ENCODE data around the gene LILRA6.
"Not testable (repeated sequence)": the region's sequence is repeated elsewhere in the genome, so short reads cannot be mapped to it uniquely, and the experiment has no call there.

LILRA6 gene

DNA sequence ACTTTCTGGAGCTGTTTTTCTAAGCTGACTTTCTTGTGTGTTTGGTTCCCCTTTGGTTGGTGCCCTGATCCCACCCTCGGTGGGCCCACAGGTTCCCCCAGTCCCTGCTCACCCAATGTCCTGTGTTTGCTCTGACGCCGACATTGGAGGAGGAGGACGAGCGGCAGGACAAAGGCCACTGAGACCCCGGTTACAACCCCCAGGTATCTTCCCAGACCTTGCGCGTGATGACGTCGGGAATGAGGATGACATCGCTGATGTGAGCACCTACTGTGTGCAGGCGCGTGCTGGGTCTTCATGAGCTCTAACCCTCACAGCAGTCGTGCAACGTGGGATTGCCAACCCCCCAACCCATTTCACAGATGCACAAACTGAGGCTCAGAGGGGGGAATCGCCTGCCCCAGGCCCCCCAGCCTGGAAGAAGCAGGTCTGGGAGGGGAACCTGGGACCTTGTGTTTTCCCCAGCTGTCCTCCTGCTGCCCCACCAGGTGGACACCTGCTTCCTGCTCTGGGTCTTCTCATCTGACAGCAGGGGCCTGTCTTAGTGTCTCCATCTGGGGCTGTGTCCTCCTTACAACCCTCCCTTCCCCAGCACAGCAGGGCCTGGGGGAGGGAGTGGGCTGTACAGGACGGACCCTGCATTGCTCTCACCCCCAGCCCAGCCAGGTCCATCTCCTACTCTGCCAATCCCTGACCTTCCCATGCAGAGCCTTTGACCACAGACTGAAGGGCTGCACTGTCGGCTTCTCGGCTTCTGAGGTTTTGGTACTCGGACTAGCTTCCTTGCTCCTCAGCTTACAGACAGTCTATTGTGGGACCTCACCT is 4.7 kb upstream of the LILRA6 start:
- TF ChIP-seq, protein P1, sequence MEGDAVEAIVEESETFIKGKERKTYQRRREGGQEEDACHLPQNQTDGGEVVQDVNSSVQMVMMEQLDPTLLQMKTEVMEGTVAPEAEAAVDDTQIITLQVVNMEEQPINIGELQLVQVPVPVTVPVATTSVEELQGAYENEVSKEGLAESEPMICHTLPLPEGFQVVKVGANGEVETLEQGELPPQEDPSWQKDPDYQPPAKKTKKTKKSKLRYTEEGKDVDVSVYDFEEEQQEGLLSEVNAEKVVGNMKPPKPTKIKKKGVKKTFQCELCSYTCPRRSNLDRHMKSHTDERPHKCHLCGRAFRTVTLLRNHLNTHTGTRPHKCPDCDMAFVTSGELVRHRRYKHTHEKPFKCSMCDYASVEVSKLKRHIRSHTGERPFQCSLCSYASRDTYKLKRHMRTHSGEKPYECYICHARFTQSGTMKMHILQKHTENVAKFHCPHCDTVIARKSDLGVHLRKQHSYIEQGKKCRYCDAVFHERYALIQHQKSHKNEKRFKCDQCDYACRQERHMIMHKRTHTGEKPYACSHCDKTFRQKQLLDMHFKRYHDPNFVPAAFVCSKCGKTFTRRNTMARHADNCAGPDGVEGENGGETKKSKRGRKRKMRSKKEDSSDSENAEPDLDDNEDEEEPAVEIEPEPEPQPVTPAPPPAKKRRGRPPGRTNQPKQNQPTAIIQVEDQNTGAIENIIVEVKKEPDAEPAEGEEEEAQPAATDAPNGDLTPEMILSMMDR (conservative IDR thresholded peaks at IDR 0.05; ENCODE audit: low read depth, low read length) = no peak
- H3K4me3 ChIP-seq (ENCODE audit: low read length) = no peak overlapping the region
- no peak for DNase-seq (ENCODE audit: low read depth)

DNA sequence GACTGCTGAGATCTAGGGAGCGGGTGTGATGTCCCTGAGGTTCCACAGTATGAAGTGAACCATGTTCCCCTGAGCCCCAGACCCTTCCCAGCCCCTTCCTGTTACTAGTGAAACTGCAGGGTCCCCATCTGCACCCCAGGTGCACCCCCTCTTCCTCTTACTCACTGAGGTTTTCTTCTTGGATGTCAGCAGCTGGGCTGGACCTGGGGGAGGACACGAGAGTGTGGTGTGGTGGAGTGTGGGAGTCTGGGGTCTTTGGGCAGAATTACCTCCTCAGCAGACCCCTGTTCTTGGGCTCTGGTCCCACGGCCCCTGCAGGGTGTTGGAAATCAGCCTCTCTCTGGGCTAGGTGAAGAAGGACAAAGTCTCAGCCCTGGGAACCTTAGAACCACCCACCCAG is 3.3 kb upstream of the LILRA6 start:
- no peak overlapping the region for H3K4me3 ChIP-seq (ENCODE audit: low read length)
- no peak for DNase-seq (ENCODE audit: low read depth)
- TF ChIP-seq, protein P1 (conservative IDR thresholded peaks at IDR 0.05; ENCODE audit: low read depth, low read length) = no peak

DNA sequence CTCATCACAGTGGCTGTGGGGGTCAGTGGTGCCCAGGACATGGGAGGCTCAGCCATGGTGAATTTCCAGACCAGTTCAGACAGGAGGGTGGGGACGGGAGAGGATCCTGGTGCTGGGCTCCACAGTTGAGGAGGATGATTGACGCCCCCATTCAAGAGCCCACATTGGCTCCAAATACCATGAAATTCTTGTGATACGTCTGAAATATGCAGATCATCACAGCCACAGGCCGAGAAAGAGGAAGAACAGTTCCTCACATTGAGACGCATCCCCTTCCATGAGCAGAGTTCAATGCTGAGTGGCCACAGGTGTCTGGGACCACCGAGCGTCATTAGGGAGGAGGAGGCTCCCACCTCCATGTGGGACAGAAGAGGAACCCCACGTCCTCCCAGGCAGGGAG is 1.2 kb upstream of the LILRA6 start:
- DNase-seq (ENCODE audit: low read depth); H3K4me3 ChIP-seq (ENCODE audit: low read length): not testable (repeated sequence)

DNA sequence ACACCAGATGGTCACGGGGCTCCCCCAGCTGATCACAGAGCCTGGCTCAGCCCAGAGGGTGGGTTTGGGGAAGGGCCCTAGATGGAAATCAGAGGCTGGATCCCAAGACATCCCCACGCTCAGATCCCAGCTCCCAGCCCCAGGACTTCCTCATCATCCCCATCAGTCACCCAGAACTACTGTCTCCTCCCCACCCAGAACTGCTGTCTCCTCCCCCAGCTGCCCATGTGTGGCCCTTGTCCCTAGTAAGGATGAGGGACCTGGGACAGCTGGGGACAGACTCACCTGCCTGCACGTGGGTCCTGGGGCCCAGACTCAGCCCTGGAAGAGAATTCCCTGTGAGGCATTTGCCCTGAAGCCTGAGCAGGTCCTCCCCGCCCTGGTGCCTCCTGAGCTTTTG is 356 bp downstream of the LILRA6 start:
- DNase-seq (ENCODE audit: low read depth); H3K4me3 ChIP-seq (ENCODE audit: low read length): not testable (repeated sequence)

DNA sequence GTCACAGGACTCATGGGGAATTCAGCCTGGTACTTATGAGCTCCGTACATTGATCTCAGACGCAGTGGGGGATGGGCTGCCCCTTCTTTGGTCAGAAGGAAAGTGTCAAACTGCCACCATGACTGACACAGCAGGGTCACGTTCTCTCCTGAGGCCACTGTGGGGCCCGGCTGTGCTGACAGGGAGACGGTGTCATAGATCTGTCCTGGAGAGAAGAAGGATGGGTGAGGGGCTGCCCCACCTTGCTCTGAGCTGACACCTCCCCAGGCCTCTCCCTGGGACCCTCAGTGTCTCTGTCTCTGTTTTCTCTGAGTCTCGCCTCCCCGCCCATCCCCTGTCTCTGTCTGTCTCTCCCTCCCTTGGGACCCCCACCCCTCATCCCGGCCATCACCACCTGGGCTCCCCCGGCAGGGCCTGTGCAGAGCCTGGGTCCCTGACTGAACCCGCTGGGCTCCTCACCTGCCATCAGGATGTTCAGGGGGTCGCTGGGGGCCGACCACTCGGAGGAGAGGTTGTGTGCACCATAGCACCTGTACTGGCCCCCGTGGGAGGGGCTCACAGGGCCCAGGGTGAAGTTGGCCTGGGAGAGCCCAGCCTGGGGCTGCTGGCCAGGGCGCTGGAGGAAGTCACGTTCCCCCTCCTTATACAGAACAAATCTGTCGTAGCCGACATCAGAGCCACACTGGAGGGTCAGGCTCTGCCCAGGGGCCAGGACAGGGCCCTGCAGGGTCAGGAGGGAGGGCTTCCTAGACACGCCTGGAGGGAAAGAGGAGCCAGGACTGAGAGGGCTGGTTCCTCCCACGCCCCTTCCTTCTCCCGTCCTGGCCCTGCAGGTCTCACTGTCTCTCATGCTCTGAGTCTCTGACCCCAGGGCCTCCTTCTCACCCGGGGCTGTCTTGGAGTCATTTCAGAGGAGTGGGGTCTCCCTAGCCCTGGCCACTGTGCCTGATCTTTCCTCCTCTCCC is 1.9 kb downstream of the LILRA6 start:
- not testable (repeated sequence) for DNase-seq (ENCODE audit: low read depth); H3K4me3 ChIP-seq (ENCODE audit: low read length)

DNA sequence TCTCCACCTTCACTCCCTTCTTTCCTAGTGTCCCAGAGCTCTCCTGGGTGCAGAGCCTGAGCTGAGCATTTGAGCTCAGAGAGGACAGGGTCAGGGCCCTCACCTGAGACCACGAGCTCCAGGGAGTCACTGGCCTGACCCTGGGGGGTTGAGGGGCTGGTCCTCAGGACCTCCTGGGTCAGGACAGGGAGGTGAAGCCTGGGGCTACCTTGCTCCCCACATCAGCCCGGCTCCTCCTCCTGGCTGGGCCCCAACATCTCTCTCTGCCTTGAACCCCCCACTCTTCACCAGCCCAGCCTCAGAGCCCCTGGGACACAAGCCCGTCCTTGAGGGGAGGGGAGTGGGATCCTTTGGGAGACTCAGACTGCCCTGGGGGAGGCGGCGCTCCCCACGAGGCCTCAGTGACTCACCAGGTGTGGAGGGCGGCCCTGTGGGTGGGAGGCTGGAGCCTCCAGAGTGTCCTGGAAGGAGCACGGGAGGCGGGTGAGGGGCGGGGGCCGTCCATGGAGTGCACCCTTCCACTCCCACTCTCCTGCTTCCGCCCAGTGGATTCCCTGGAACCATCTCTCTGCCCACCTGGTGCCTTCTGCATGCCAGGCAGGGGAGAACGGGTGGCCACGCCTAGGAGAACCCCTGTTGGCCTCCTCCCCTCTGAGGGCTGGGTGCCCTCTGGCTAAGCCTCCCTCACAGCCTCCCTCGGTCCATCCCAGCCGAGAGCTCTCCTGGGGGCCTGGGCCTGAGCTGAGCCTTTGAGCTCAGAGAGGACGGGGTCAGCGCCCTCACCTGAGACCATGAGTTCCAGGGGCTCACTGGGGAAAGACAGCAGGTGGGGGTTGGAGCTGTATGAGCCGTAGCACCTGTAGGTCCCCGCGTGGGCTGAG is 2.9 kb downstream of the LILRA6 start:
- not testable (repeated sequence) for H3K4me3 ChIP-seq (ENCODE audit: low read length); DNase-seq (ENCODE audit: low read depth)

DNA sequence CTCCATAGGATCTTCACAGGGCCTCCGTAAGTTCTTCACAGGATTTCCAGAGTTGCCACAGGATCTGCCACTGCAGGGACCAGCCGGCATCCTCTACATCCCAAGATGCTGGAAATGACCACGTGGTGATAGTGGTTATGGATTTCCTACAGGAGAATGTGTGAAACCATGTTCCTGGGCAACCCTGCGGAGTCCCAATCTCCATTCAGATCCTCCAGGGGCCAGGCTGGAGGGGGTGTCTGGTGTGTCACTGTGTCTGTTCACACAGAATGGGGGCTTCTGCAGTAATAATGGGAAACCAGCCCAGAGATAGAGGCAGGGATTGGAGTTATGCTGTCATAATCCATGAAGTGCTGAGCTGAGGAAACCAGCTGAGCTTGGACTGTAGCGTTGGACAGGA is 8.6 kb downstream of the LILRA6 start:
- H3K4me3 ChIP-seq (ENCODE audit: low read length) = no peak overlapping the region
- TF ChIP-seq, protein P1 (conservative IDR thresholded peaks at IDR 0.05; ENCODE audit: low read depth, low read length) = no peak
- no peak for DNase-seq (ENCODE audit: low read depth)

DNA sequence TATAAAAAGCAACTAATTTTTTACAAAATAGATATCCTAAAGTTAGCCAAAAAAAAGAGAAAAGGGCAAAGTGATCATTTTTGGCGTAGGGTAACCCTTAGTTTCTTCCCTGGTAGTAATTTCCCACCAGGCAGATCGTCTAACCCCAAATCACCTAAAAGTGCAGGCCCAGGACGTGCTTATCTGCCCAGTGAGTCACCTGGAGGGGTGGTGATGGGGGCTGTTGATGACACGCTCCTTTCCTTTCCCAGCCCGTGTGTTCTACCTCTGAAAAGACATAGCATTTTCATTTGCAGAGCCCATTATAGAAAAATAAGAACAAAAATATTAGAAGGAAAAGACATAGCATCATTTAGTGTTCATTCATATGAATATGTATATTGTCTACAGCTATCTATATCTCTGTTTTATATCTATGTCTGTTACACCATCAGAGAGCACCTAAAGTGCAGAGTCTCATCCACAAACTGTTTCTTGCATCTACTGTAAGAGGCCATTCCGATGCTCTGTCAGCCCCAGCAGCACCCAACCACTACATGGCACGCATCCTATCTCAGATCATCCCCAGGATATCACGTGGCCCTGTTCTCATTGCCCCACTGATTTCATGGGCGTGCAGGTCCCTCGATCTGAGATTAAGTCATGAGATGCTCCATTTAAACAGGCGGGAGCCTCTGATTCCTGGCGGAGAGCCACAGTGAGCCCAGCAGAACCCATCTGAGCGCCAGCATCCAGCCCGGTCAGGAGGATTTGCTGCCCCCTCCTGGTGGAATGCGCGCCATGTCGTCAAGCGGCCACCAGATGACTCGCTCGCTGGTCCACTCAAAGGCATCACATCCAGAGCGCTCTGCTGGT is 11.3 kb downstream of the LILRA6 start:
- TF ChIP-seq, protein P1 (conservative IDR thresholded peaks at IDR 0.05; ENCODE audit: low read depth, low read length) = peak; percentile 98
- no peak for DNase-seq (ENCODE audit: low read depth)
- no peak overlapping the region for H3K4me3 ChIP-seq (ENCODE audit: low read length)

Data from retinal pigment epithelial cell (primary cell).